Measurements from ENCODE around the gene OTUD4. TPM values are rescaled to one million over a fixed set of nuclear protein-coding genes. Genes with fewer than 3 reads are reported as not detected.
"Not testable (repeated sequence)": the region's sequence is repeated elsewhere in the genome, so short reads cannot be mapped to it uniquely, and the experiment has no call there.

The OTUD4 gene
- total RNA-seq (10 to 100 TPM; 60.1 to 61.3 TPM), polyA plus RNA-seq (10 to 100 TPM; 10.2 to 20.7 TPM)

GRCh38 chr4:145180298-145181090, at the start of gene OTUD4:
OTUD4 (minus strand) TSS chr4:145180589; CDS start chr4:145179973, 616 bp downstream.
- peak within 1 kb of the TSS; percentile 89 to 98 (median 95) for H3K4me3 Mint-ChIP-seq
- H3K27ac Mint-ChIP-seq = peak within 1 kb of the TSS; percentile 96 to 99 (median 98)
- ChIA-PET CTCF (ENCODE audit: partially characterized antibody) (interaction anchor here (2.5 kb wide), 1 partner anchor 82 kb away, joined by 10 read pairs; the partner anchor contains the start of genes ABCE1 and ANAPC10), POLR2A (ENCODE audit: partially characterized antibody) (interaction anchor here (0.7 to 2.7 kb wide), 5 partner anchors 8 to 438 kb away, joined by 3 to 32 read pairs (median 3); partner anchors contain the start of genes ABCE1, ANAPC10, MMAA and SMAD1)
- intact Hi-C loops (cut with micrococcal nuclease) = loop anchor here (1.0 to 5.0 kb wide), 4 partner anchors 82 to 1342 kb away; partner anchors contain the start of genes ABCE1, ANAPC10, LSM6 and MMAA
- H3K36me3 Mint-ChIP-seq = peaks cover 2 to 20% of the 10 kb centered on the region in 2 donors
- peaks cover 15 to 40% (median 28%) of the 10 kb centered on the region in 4 donors for H3K4me1 Mint-ChIP-seq
- Histone ChIP-seq H3K9me3 (ENCODE audit: control insufficient read depth in 1 of 2, low read length in 2 of 2) (no peaks in the 10 kb centered on the region), H3K4me1 (ENCODE audit: insufficient read depth, low read length) (peaks cover 40% of the 10 kb centered on the region), H3K36me3 (ENCODE audit: insufficient read depth, low read length) (no peaks in the 10 kb centered on the region), H3K27ac (ENCODE audit: low read depth, low read length) (peak within 1 kb of the TSS; percentile 94), H3K27me3 (ENCODE audit: insufficient read depth, low read length) (no peaks in the 10 kb centered on the region), H3K4me3 (ENCODE audit: low read length in 2 of 2) (peak within 1 kb of the TSS; percentile 84 to 96)
- no peaks in the 10 kb centered on the region for H3K9me3 Mint-ChIP-seq
- no peaks in the 10 kb centered on the region for H3K27me3 Mint-ChIP-seq
- DNase-seq = peak; percentile 95 to 97 (median 96)

- POLR2A ChIA-PET (ENCODE audit: partially characterized antibody); CTCF ChIA-PET (ENCODE audit: partially characterized antibody); H3K27ac ChIP-seq (ENCODE audit: low read depth, low read length); H3K27me3 ChIP-seq (ENCODE audit: insufficient read depth, low read length); H3K36me3 Mint-ChIP-seq; H3K4me3 ChIP-seq (ENCODE audit: low read length in 2 of 2); H3K27me3 Mint-ChIP-seq; H3K9me3 Mint-ChIP-seq; DNase-seq; H3K36me3 ChIP-seq (ENCODE audit: insufficient read depth, low read length); H3K4me3 Mint-ChIP-seq; intact Hi-C loops (cut with micrococcal nuclease); H3K27ac Mint-ChIP-seq; H3K4me1 ChIP-seq (ENCODE audit: insufficient read depth, low read length); H3K9me3 ChIP-seq (ENCODE audit: control insufficient read depth in 1 of 2, low read length in 2 of 2); H3K4me1 Mint-ChIP-seq: not testable (repeated sequence)
Measured at GRCh38 chr4:145223228-145223627, 42.8 kb upstream of the OTUD4 start.

GRCh38 chr4:145221529-145221928, 41.1 kb upstream of the OTUD4 start:
- H3K36me3 Mint-ChIP-seq; H3K9me3 Mint-ChIP-seq; H3K9me3 ChIP-seq (ENCODE audit: control insufficient read depth in 1 of 2, low read length in 2 of 2); H3K27me3 Mint-ChIP-seq; H3K27me3 ChIP-seq (ENCODE audit: insufficient read depth, low read length); CTCF ChIA-PET (ENCODE audit: partially characterized antibody); H3K4me1 Mint-ChIP-seq; DNase-seq; H3K36me3 ChIP-seq (ENCODE audit: insufficient read depth, low read length); H3K27ac ChIP-seq (ENCODE audit: low read depth, low read length); intact Hi-C loops (cut with micrococcal nuclease); H3K4me3 Mint-ChIP-seq; H3K27ac Mint-ChIP-seq; POLR2A ChIA-PET (ENCODE audit: partially characterized antibody); H3K4me3 ChIP-seq (ENCODE audit: low read length in 2 of 2); H3K4me1 ChIP-seq (ENCODE audit: insufficient read depth, low read length): not testable (repeated sequence)

- no peak overlapping the region for H3K4me3 Mint-ChIP-seq
- intact Hi-C loops (cut with micrococcal nuclease) = no loop called here
- POLR2A ChIA-PET (ENCODE audit: partially characterized antibody) = no interaction called here
Measured at GRCh38 chr4:145219090-145219489, 38.7 kb upstream of the OTUD4 start.

GRCh38 chr4:145218251-145218650, 37.9 kb upstream of the OTUD4 start:
- Histone ChIP-seq H3K36me3 (ENCODE audit: insufficient read depth, low read length) (no peaks in the 10 kb centered on the region), H3K9me3 (ENCODE audit: control insufficient read depth in 1 of 2, low read length in 2 of 2) (no peaks in the 10 kb centered on the region), H3K4me3 (ENCODE audit: low read length in 2 of 2) (no peak overlapping the region), H3K4me1 (ENCODE audit: insufficient read depth, low read length) (no peaks in the 10 kb centered on the region), H3K27me3 (ENCODE audit: insufficient read depth, low read length) (no peaks in the 10 kb centered on the region), H3K27ac (ENCODE audit: low read depth, low read length) (no peak overlapping the region)
- ChIA-PET POLR2A (ENCODE audit: partially characterized antibody) (no interaction called here), CTCF (ENCODE audit: partially characterized antibody) (interaction anchor here (1.1 kb wide), 1 partner anchor 19 kb away, joined by 3 read pairs; no protein-coding TSS in a partner anchor)
- no peak overlapping the region for H3K4me3 Mint-ChIP-seq
- no peaks in the 10 kb centered on the region for H3K9me3 Mint-ChIP-seq
- no peak for DNase-seq
- peaks cover 3 to 7% of the 10 kb centered on the region in 2 donors for H3K27me3 Mint-ChIP-seq
- no peaks in the 10 kb centered on the region for H3K36me3 Mint-ChIP-seq
- no peaks in the 10 kb centered on the region for H3K4me1 Mint-ChIP-seq
- intact Hi-C loops (cut with micrococcal nuclease) = no loop called here
- no peak overlapping the region for H3K27ac Mint-ChIP-seq

More at GRCh38 chr4:145219090-145219489, 38.7 kb upstream of the OTUD4 start:
- no peaks in the 10 kb centered on the region for H3K27me3 ChIP-seq (ENCODE audit: insufficient read depth, low read length)
- H3K36me3 Mint-ChIP-seq = no peaks in the 10 kb centered on the region
- H3K9me3 Mint-ChIP-seq = peaks cover 0 to 2% (median 0%) of the 10 kb centered on the region in 8 donors
- no peaks in the 10 kb centered on the region for H3K4me1 ChIP-seq (ENCODE audit: insufficient read depth, low read length)
- no peak overlapping the region for H3K27ac Mint-ChIP-seq
- H3K4me3 ChIP-seq (ENCODE audit: low read length in 2 of 2) = no peak overlapping the region
- CTCF ChIA-PET (ENCODE audit: partially characterized antibody) = no interaction called here
- H3K4me1 Mint-ChIP-seq = no peaks in the 10 kb centered on the region
- DNase-seq = no peak
- H3K36me3 ChIP-seq (ENCODE audit: insufficient read depth, low read length) = no peaks in the 10 kb centered on the region
- H3K9me3 ChIP-seq (ENCODE audit: control insufficient read depth in 1 of 2, low read length in 2 of 2) = no peaks in the 10 kb centered on the region
- peaks cover 1 to 7% of the 10 kb centered on the region in 2 donors for H3K27me3 Mint-ChIP-seq
- no peak overlapping the region for H3K27ac ChIP-seq (ENCODE audit: low read depth, low read length)

GRCh38 chr4:145217349-145217748, 37.0 kb upstream of the OTUD4 start:
- H3K4me3 Mint-ChIP-seq = no peak overlapping the region
- Histone ChIP-seq H3K27me3 (ENCODE audit: insufficient read depth, low read length) (no peaks in the 10 kb centered on the region), H3K4me1 (ENCODE audit: insufficient read depth, low read length) (no peaks in the 10 kb centered on the region), H3K9me3 (ENCODE audit: control insufficient read depth in 1 of 2, low read length in 2 of 2) (no peaks in the 10 kb centered on the region), H3K4me3 (ENCODE audit: low read length in 2 of 2) (no peak overlapping the region), H3K36me3 (ENCODE audit: insufficient read depth, low read length) (no peaks in the 10 kb centered on the region), H3K27ac (ENCODE audit: low read depth, low read length) (no peak overlapping the region)
- H3K27ac Mint-ChIP-seq = no peak overlapping the region
- no peaks in the 10 kb centered on the region for H3K36me3 Mint-ChIP-seq
- intact Hi-C loops (cut with micrococcal nuclease) = no loop called here
- ChIA-PET POLR2A (ENCODE audit: partially characterized antibody) (no interaction called here), CTCF (ENCODE audit: partially characterized antibody) (interaction anchor here (1.1 to 1.7 kb wide), 2 partner anchors 20 to 400 kb away, joined by 3 to 5 read pairs; no protein-coding TSS in a partner anchor)
- no peaks in the 10 kb centered on the region for H3K4me1 Mint-ChIP-seq
- peaks cover 3 to 7% of the 10 kb centered on the region in 2 donors for H3K27me3 Mint-ChIP-seq
- no peak for DNase-seq
- no peaks in the 10 kb centered on the region for H3K9me3 Mint-ChIP-seq

GRCh38 chr4:145216535-145216934, 36.1 kb upstream of the OTUD4 start:
- no peaks in the 10 kb centered on the region for H3K9me3 Mint-ChIP-seq
- POLR2A ChIA-PET (ENCODE audit: partially characterized antibody) = no interaction called here

More at GRCh38 chr4:145216535-145216934, 36.1 kb upstream of the OTUD4 start:
- H3K4me1 ChIP-seq (ENCODE audit: insufficient read depth, low read length) = no peaks in the 10 kb centered on the region
- H3K27ac ChIP-seq (ENCODE audit: low read depth, low read length) = no peak overlapping the region
- DNase-seq = no peak
- CTCF ChIA-PET (ENCODE audit: partially characterized antibody) = interaction anchor here (1.7 kb wide), 1 partner anchor 401 kb away, joined by 5 read pairs; no protein-coding TSS in a partner anchor
- peaks cover 3 to 4% of the 10 kb centered on the region in 2 donors for H3K27me3 Mint-ChIP-seq
- no peak overlapping the region for H3K27ac Mint-ChIP-seq
- H3K9me3 ChIP-seq (ENCODE audit: control insufficient read depth in 1 of 2, low read length in 2 of 2) = no peaks in the 10 kb centered on the region
- H3K4me3 Mint-ChIP-seq = no peak overlapping the region
- H3K36me3 ChIP-seq (ENCODE audit: insufficient read depth, low read length) = no peaks in the 10 kb centered on the region
- no peaks in the 10 kb centered on the region for H3K27me3 ChIP-seq (ENCODE audit: insufficient read depth, low read length)
- no peaks in the 10 kb centered on the region for H3K36me3 Mint-ChIP-seq
- intact Hi-C loops (cut with micrococcal nuclease) = no loop called here
- no peaks in the 10 kb centered on the region for H3K4me1 Mint-ChIP-seq
- H3K4me3 ChIP-seq (ENCODE audit: low read length in 2 of 2) = no peak overlapping the region
